GM12874 (cell line): ENCODE results near the gene HIKESHI.

Experiments used
- CTCF ChIP-seq: IDR thresholded peaks from 2 replicates; pipeline ENCODE4 v1.5.1; 2011; ENCODE audit warnings: low read depth, mild to moderate bottlenecking, control low read depth, low read length, moderate library complexity; ENCODE audit not compliant: insufficient read depth

HIKESHI gene

GRCh38 chr11:86301742-86302091 is 323 bp upstream of the HIKESHI start:
- no peak for TF ChIP-seq CTCF

DNA sequence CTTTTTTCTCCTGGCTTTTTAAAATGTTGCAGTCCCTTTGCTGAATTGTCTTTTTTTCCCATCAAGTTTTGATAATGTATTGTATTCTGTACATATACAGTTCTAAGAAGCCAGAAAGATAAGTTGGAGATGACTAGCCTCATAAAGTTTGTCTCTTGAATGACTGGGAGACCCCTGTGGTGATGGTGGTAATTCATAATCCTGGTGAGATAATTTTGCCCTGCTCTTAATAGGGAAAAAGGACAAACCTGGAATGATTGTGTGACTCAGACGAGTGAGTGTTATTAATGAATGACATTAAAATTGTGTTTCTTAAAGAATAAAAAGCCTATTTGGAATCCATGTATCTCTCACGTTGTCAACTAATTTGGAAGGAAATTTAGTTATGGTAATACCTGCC is 1.2 kb downstream of the HIKESHI start:
- no peak for TF ChIP-seq CTCF

GRCh38 chr11:86313793-86314192 is 11.8 kb downstream of the HIKESHI start:
- no peak for TF ChIP-seq CTCF

GRCh38 chr11:86314636-86315035 is 12.6 kb downstream of the HIKESHI start:
- no peak for TF ChIP-seq CTCF

- TF ChIP-seq CTCF, result no peak
These were observed 33.2 kb downstream of the HIKESHI start for GRCh38 chr11:86335131-86335767.

GRCh38 chr11:86337227-86337626 is 35.2 kb downstream of the HIKESHI start:
- TF ChIP-seq CTCF, result no peak

DNA sequence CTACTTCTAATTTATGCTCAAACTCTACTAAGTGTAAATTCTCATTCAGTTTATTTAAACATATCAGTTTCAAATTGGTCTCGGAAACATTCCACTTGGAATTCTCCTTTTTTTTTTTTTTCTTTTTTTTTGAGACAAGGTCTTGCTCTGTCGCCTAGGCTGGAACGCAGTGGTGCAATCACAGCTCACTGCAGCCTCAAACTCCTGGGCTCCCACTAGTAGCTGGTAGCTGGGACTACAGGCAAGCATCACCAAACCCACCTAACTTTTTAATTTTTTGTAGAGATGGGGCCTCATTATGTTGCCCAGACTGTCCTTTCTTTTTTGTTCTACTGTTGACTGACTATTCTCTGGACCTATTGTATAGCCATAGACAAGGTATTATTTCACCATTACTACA is 39.3 kb downstream of the HIKESHI start:
- TF ChIP-seq CTCF, result no peak
